ENCODE data around the gene ZSCAN2.
"Not testable (repeated sequence)": the region's sequence is repeated elsewhere in the genome, so short reads cannot be mapped to it uniquely, and the experiment has no call there.

DNA sequence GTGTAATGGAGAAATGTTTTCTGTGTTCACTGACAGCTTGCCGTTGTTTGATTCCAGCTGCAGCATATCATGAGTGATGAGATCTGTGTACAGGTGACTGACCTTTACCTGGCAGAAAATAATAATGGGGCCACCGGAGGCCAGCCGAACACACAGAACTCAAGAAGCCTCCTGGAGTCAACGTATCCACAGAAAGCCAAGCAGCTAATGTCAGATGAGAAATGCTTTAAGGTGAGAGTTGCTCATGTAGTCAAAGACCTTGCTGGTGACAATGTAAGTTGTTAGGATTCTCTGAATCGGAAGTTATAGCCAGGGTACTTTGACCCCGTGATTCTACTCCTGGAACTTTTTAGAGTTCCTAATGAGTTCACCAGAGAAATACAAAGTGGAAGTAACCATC, 22.9 kb upstream of the ZSCAN2 start:
- TF ChIP-seq, protein P1, sequence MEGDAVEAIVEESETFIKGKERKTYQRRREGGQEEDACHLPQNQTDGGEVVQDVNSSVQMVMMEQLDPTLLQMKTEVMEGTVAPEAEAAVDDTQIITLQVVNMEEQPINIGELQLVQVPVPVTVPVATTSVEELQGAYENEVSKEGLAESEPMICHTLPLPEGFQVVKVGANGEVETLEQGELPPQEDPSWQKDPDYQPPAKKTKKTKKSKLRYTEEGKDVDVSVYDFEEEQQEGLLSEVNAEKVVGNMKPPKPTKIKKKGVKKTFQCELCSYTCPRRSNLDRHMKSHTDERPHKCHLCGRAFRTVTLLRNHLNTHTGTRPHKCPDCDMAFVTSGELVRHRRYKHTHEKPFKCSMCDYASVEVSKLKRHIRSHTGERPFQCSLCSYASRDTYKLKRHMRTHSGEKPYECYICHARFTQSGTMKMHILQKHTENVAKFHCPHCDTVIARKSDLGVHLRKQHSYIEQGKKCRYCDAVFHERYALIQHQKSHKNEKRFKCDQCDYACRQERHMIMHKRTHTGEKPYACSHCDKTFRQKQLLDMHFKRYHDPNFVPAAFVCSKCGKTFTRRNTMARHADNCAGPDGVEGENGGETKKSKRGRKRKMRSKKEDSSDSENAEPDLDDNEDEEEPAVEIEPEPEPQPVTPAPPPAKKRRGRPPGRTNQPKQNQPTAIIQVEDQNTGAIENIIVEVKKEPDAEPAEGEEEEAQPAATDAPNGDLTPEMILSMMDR (IDR thresholded peaks at IDR 0.05; ENCODE audit: low read length), result not testable (repeated sequence)
- not testable (repeated sequence) for TF ChIP-seq EZH2 (optimal IDR thresholded peaks at IDR 0.05; ENCODE audit: low read depth, low read length)

Measured in MM.1S (cell line).